ENCODE data around the gene DIS3L.

The DIS3L gene

GRCh38 chr15:66288551-66289185 lies 4.7 kb upstream of the DIS3L start:
- POLR2A ChIA-PET: interaction anchor here (0.7 kb wide), 1 partner anchor 37 kb away, joined by 6 read pairs; no protein-coding TSS in a partner anchor
- CTCF ChIA-PET: interaction anchor here (0.7 to 3.5 kb wide), 19 partner anchors 9 to 374 kb away, joined by 3 to 22 read pairs (median 3); no protein-coding TSS in a partner anchor
- DNase-seq (ENCODE audit: extremely low spot score): no peak
- TF ChIP-seq, protein P1, sequence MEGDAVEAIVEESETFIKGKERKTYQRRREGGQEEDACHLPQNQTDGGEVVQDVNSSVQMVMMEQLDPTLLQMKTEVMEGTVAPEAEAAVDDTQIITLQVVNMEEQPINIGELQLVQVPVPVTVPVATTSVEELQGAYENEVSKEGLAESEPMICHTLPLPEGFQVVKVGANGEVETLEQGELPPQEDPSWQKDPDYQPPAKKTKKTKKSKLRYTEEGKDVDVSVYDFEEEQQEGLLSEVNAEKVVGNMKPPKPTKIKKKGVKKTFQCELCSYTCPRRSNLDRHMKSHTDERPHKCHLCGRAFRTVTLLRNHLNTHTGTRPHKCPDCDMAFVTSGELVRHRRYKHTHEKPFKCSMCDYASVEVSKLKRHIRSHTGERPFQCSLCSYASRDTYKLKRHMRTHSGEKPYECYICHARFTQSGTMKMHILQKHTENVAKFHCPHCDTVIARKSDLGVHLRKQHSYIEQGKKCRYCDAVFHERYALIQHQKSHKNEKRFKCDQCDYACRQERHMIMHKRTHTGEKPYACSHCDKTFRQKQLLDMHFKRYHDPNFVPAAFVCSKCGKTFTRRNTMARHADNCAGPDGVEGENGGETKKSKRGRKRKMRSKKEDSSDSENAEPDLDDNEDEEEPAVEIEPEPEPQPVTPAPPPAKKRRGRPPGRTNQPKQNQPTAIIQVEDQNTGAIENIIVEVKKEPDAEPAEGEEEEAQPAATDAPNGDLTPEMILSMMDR (IDR thresholded peaks at IDR 0.05; ENCODE audit: control extremely low read depth, extremely low read depth, low read depth, missing control alignments): no peak

DNA sequence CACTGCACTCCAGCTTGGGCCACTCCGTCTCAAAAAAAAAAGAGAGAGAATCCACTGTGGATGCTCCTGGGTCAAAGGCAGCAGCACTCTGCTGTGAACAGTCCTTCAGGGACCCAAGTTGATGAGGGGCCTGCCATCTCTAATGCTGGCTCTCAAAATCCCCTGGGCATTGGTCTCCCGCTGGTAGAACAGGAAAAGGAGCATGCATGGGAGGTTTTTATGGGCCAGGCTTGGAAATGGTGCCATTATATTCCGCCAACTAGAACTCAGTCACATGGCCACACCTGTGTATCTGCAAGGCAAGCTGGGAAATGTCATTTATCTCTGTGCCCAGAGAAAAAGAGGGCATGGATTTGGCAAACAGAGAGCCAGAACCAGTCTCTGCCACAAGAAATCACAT lies 3.4 kb upstream of the DIS3L start:
- ChIA-PET POLR2A (no interaction called here), CTCF (interaction anchor here (0.6 to 2.6 kb wide), 3 partner anchors 7 to 421 kb away, joined by 3 to 10 read pairs (median 4); partner anchors contain the start of gene RAB11A)
- TF ChIP-seq, protein P1 (IDR thresholded peaks at IDR 0.05; ENCODE audit: control extremely low read depth, extremely low read depth, low read depth, missing control alignments): no peak
- no peak for DNase-seq (ENCODE audit: extremely low spot score)

DNA sequence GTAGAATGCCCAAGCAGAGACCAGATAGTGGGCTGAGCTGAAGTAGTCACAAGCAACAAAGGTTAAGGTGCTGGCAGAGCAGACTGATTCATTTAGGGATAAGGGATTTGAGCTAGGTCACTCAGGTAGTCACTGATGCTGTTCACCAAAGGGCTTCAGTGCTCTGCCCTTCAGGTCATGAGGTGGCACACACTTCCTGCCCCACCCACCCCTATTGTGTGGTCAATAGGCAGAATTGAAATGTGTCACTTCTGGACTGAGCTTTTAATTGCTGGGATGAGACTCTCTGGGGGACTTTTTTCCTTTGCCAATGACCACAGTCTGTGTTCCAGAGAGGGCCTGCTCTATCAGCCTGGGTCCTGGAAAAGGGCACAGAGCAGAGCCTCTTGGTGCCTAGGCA lies 2.9 kb upstream of the DIS3L start:
- TF ChIP-seq, protein P1 (IDR thresholded peaks at IDR 0.05; ENCODE audit: control extremely low read depth, extremely low read depth, low read depth, missing control alignments): no peak
- CTCF ChIA-PET: interaction anchor here (0.6 to 1.3 kb wide), 4 partner anchors 12 to 428 kb away, joined by 3 to 5 read pairs (median 4); partner anchors contain the start of genes RAB11A and SNAPC5
- POLR2A ChIA-PET: no interaction called here
- DNase-seq (ENCODE audit: extremely low spot score): no peak

DNA sequence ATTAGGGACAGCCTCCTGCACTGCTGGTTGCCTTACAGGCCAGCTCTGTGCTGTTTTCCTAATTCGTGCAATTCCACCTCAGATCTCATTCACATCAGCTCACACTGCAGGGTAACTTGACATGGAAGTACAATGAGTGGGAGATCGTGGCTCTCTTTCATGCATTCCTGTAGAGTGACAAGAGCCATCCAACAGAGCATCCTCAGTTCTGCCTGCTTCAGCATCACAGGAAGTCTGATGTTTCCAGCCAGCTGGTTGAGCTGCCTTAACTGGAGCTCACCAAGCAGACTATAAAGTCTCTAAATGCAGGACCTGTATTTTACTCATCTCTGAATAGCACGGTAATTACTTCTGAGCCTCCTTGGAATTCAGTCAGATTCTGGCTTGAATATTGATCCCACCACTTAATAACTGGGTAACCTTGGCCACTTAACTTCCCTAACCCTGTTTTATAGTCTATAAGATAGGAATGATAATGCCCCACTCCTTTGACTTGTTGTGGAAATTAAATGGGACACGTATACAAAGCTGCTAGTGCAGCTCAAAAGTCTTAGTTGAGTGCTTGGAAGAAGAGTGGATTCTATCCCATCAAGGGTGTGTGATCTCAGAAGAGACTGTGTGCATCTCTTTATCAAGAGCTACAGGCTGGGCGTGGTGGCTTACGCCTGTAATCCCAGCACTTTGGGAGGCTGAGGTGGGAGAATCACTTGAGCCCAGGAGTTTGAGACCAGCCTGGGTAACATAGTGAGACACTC lies 1.4 kb upstream of the DIS3L start:
- ChIA-PET CTCF (interaction anchor here (0.8 to 5.3 kb wide), 5 partner anchors 21 to 206 kb away, joined by 3 to 28 read pairs (median 4); partner anchors contain the start of genes MEGF11 and SNAPC5), POLR2A (no interaction called here)
- DNase-seq (ENCODE audit: extremely low spot score): no peak
- TF ChIP-seq, protein P1 (IDR thresholded peaks at IDR 0.05; ENCODE audit: control extremely low read depth, extremely low read depth, low read depth, missing control alignments): no peak

GRCh38 chr15:66292571-66293418 lies 573 bp upstream of the DIS3L start:
- DNase-seq (ENCODE audit: extremely low spot score): no peak
- ChIA-PET CTCF (interaction anchor here (0.6 to 5.3 kb wide), 6 partner anchors 24 to 973 kb away, joined by 3 to 28 read pairs (median 3); partner anchors contain the start of genes MEGF11 and SNAPC5), POLR2A (no interaction called here)
- TF ChIP-seq, protein P1 (IDR thresholded peaks at IDR 0.05; ENCODE audit: control extremely low read depth, extremely low read depth, low read depth, missing control alignments): no peak
